ENCODE data around the gene ELOVL1. TPM values are rescaled to one million over a fixed set of nuclear protein-coding genes. Genes with fewer than 3 reads are reported as not detected.
"Not testable (repeated sequence)": the region's sequence is repeated elsewhere in the genome, so short reads cannot be mapped to it uniquely, and the experiment has no call there.

ELOVL1 gene
- total RNA-seq, 1 donor from 2014 or later = 71.6 TPM

GRCh38 chr1:43382027-43382779, 14.4 kb upstream of the ELOVL1 start:
- no peak for DNase-seq (ENCODE audit: low read depth in 2 of 2)

DNA sequence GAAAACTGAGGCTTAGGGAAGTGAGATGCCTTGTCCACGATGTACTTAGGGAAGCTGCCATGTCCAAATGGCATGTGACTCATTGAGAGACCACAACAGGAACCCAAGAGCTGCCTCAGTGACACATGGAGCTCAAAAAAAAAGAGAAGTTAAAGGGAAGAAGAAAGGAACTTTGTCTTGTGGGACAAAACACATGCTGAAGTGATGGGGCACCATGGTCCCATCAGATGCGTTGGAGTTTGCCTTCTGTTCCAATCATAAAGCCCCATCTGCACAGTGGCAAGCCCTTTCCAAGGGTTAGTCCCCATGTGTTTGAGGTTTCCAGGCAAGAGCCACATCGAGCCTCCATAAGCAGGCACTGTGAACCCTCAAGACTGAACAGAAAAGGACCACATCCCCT, 13.8 kb upstream of the ELOVL1 start:
- DNase-seq (ENCODE audit: low read depth in 2 of 2) = peak in 1 of 2 donors; percentile 11

DNA sequence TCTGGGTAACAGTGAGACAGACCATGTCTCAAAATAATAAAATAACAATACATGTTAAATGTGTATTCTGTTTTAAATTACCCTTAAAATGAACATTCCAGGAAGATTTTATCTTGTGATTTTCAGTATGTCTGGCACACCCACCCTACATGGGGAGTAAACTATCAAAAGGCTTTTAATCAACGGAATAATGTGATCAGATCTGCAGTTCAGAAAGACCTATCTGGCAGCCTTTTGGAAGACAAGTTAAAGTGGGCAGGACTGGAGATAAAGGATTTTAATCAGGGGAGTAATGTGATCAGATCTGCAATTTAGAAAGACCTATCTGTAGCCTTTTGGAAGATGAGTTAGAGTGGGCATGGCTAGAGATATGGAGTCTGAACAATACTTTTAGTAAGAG, 11.7 kb upstream of the ELOVL1 start:
- no peak for DNase-seq (ENCODE audit: low read depth in 2 of 2)

DNA sequence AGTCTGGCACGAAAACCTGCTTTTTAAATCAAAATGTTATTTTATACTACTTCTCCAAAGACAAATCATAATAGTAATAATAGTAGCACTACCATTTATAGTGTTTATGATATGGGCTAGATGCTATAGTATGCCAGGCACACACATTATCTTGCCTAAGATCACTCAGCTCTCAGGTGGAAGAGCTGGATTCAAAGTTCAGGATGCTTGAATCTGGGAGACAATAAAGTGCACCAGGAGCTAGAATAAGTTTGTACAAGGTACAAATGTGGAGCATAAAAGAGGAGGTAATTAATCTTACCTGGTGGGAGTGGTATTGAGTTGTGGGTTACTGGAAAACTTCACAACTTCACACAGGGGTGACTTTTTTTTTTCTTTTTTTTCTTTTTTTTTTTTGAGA, 10.0 kb upstream of the ELOVL1 start:
- DNase-seq (ENCODE audit: low read depth in 2 of 2) = no peak

DNA sequence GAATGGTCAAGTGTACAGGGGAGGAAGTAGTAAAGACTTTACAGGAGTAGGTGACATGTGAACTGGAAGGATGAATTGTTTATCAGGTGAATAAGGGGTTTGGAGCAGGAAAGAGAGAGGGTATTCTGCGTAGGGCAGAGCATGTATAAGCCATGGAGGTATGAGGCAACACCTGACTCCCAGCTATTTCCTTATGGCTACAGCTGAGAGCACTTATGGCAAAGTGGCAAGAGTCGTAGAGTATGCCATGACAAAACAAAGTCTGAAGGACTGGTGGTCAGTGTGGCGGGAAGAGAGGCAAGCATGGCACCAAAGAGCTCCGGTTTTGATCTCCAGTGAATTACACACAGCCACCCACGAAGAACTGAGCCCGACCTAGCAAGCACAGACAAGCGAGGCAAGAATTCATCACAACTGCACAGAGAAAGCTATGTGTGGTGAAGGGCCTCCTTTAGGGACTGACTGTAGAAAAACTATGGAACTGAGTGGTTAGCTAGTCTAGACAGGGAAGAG, 9.0 kb upstream of the ELOVL1 start:
- no peak for DNase-seq (ENCODE audit: low read depth in 2 of 2)

- peak; percentile 37 to 91 for DNase-seq (ENCODE audit: low read depth in 2 of 2)
Measured at GRCh38 chr1:43373066-43373940, 5.5 kb upstream of the ELOVL1 start.

GRCh38 chr1:43372172-43372571, 4.4 kb upstream of the ELOVL1 start:
- no peak for DNase-seq (ENCODE audit: low read depth in 2 of 2)

- DNase-seq (ENCODE audit: low read depth in 2 of 2) = peak in 1 of 2 donors; percentile 29
Measured at GRCh38 chr1:43370564-43370963, 2.8 kb upstream of the ELOVL1 start.

DNA sequence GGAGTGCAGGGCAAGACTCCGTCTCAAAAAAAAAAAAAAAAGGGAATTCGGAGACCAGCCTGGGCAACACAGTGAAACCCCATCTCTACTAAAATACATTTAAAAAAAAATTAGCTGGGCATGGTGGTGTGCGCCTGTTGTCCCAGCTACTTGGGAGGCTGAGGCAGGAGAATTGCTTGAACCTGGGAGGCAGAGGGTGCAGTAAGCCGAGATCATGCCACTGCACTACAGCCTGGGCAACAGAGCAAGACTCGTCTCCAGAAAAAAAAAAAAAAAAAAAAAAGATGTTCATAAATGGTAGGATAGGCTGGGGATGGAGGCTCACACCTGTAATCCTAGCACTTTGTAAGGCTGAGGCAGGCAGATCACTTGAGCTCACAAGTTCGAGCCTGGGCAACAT, 2.0 kb upstream of the ELOVL1 start:
- not testable (repeated sequence) for DNase-seq (ENCODE audit: low read depth in 2 of 2)

- DNase-seq (ENCODE audit: low read depth in 2 of 2) = no peak
Measured at GRCh38 chr1:43368646-43369020, 822 bp upstream of the ELOVL1 start.

DNA sequence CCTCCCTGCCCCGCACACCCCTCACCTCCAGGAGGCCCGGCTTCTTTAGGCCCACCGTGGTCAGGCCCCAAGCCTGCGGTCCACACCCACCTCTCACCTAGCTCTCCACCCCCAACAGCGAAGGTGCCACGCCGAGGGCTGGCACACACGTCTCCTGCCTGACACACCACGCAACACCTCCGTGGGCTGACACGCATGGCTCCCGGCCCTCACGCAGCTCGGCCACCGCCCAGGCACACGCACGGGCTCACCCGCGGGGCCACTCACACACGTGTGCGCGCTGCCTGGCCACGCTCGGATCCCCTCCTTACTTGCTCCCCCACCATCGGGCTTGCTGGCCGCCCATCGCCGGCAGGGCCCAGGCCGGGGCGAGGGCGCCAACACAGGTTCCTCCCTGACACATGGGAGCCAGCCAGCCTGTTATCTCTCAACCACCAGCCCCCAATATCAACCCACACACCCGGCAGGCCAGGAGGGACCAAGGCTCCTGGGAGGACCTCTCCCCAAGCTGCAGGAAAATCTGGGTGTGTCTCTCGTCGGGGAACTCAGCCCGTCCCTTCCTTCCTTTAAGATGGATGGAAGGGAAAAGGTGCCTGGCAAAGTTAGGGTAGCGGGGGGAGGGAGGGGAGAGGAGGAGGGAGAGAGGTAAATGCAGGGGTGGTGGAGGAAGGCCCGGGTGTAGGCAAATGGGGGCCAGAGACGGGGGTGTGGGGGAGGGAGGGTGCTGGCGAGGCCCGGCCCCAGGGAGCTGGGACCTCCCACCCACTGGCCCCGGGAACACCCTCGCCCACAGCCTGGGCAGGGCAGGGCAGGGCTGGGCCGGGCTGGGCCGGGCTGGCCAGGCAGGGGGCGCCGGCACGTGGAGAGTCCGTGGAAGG, 546 bp downstream of the ELOVL1 start:
- DNase-seq (ENCODE audit: low read depth in 2 of 2) = peak; percentile 33 to 41

DNA sequence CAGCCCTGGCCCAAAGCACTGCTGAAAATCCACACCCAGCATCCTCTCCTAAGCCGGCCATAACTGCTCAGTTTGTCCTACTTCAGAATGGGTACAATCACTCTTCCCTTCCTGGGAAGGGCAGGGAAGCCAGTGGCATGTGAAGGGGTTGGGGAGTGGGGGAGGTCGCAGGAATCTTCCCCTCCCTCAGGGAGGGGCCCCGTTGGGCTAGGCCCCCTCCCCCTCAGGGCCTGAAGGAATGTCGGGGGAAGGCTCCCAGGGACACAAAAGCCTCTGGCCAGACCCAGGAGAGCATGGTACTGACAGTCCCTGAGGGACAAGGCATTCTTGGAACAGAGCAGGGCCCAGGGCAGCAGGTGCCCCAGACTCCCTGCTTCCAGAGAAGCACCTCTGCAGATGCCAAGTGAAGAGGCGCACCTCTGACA, 1.2 kb downstream of the ELOVL1 start:
- DNase-seq (ENCODE audit: low read depth in 2 of 2) = no peak

DNA sequence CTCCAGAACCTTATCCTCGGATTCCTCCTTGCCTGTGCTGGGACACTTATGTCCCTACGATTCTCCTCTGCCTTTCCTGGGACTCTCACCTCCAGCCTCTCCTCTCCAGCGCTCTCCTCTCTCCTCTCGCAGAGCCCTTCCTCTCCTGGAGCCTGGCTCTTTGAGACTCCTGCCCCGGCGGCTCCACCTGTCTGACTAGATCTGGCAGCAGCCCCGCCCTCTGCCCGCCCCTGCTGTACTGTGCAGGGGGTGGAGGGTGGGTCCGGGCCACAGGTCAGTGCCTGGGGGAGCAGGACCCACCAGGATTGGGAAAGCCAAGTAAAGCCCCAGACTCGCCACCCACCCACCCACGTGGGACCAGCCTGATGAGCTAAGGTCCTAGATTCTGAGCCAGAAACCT, 1.6 kb downstream of the ELOVL1 start:
- no peak for DNase-seq (ENCODE audit: low read depth in 2 of 2)

GRCh38 chr1:43365678-43366077, 2.1 kb downstream of the ELOVL1 start:
- no peak for DNase-seq (ENCODE audit: low read depth in 2 of 2)

- no peak for DNase-seq (ENCODE audit: low read depth in 2 of 2)
Measured at GRCh38 chr1:43363935-43364525, 3.8 kb downstream of the ELOVL1 start.

DNA sequence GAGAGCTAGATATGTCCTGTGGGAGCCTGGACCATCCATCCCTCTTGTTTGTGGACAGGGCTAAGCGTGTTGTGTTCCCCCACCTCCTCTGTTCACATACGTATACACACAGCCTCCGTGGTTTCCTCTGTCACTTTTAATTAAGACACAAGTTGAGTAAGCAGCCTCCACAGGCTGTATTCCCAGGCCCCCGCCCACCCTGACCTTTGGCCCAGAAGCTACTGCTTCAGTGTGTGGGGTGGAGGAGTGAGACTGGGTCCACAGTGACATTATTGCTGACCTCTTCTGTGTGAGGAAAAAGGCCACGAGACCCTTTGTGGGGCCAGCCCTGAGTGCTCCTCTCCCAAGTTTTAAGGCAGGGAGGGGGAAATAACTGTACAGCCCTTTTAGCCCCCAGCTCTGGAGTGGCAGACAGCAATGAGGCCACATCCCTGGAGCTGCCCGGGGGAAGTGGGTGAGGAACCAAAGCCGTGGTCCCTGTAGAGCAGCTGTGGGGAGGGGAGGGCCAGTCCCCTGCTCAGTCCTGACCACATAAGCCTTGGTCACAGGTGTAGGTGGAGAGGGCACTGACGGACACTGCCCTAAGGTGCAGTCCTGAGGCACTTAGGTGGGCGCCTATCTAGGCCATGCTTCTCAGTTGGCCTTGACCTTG, 4.4 kb downstream of the ELOVL1 start:
- DNase-seq (ENCODE audit: low read depth in 2 of 2) = no peak

GRCh38 chr1:43360616-43361015, 7.2 kb downstream of the ELOVL1 start:
- DNase-seq (ENCODE audit: low read depth in 2 of 2) = no peak

DNA sequence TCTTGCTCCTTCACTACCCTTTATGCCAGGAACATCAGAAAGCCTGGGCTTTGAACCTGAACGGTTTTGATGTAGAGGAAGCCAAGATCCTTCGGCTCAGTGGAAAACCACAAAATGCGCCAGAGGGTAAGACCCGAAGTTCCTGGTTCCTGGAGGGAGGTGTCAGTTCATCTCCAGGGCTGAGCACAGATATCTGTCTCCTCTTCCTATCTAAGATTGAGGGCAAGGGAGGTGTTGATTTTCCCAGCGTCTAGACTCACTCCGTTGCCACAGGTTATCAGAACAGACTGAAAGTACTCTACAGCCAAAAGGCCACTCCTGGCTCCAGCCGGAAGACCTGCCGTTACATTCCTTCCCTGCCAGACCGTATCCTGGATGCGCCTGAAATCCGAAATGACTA, 8.1 kb downstream of the ELOVL1 start:
- peak in 1 of 2 donors; percentile 9 for DNase-seq (ENCODE audit: low read depth in 2 of 2)

GRCh38 chr1:43358746-43359693, 8.8 kb downstream of the ELOVL1 start, which contains the start of gene CDC20:
Gene CDC20, plus strand, starts transcription at chr1:43358981. Its CDS starts 235 bp downstream, at chr1:43359216.
- DNase-seq (ENCODE audit: low read depth in 2 of 2) = peak; percentile 96

All from lung microvascular endothelial cell (primary cell).